ENCODE data around the gene MYO1C.

- TF ChIP-seq CTCF (IDR thresholded peaks at IDR 0.05) (no peak), POLR2A (IDR thresholded peaks at IDR 0.05) (no peak)
Measured at GRCh38 chr17:1491443-1492248, 840 bp downstream of the MYO1C start.
